Mucosa of descending colon (tissue), 3 donors: Measurements from ENCODE around the gene ADAMTS9. TPM values are rescaled to one million over a fixed set of nuclear protein-coding genes. Genes with fewer than 3 reads are reported as not detected.

ENCODE experiments used
- ATAC-seq: fragments of 200-7000 bp; cut with Tn5 transposase; one replicate; pipeline ENCODE4 v1.9.1; 2020; ENCODE audit warnings: mild to moderate bottlenecking, moderate library complexity
- DNase-seq, 3 donors: peaks; one replicate each; pipeline ENCODE4 v3.0.0-alpha.2; 2020
- H3K36me3 ChIP-seq: fragments of 200-600 bp; one replicate; pipeline ENCODE4 v1.8.0; 2021; ENCODE audit warnings: low read depth, mild to moderate bottlenecking
- H3K4me1 ChIP-seq: fragments of 200-600 bp; one replicate; pipeline ENCODE4 v1.8.0; 2021; ENCODE audit warnings: low read depth, mild to moderate bottlenecking
- H3K4me3 ChIP-seq: fragments of 200-600 bp; one replicate; pipeline ENCODE4 v1.8.0; 2021; ENCODE audit warnings: mild to moderate bottlenecking
- H3K9me3 ChIP-seq: fragments of 200-600 bp; one replicate; pipeline ENCODE4 v1.8.0; 2021; ENCODE audit warnings: mild to moderate bottlenecking
- intact Hi-C, 2 donors: fragments of 100-400 bp; cut with DNase I in 1 of 2; cut with micrococcal nuclease in 1 of 2; formaldehyde crosslinking; loops; one replicate each; pipeline versions ENCODE4 v1.11.0 to v1.11.1; 2022; cut with DNase I, micrococcal nuclease
- total RNA-seq, 3 donors: library from RNA; stranded (reverse); fragmentation: NEBNext Ultra II Directional in 2 of 3; extraction: Animal tissue kit (Norgen Biotek cat#: 25700) in 2 of 3; gene quantifications; one replicate each; pipeline versions ENCODE4 v1.2.1 to v1.2.4, GENCODE V29; 2021 to 2023
- TF ChIP-seq, protein P1 (sequence below): fragments of 200-600 bp; IDR thresholded peaks from one replicate; pipeline ENCODE4 v1.8.0; 2022; ENCODE audit warnings: antibody characterized with exemption, mild to moderate bottlenecking
- donor health status: DM: no; HTN: no; CAD: no; lungs with moderate emphysema.
- donor health status: DM: no; HTN: no; CAD: no.
- donor health status: DM: no; HTN: yes; CAD: no.

ADAMTS9 gene
- total RNA-seq, 3 donors from 2014 or later = 7.4 to 20.5 (median 20.1) TPM

DNA sequence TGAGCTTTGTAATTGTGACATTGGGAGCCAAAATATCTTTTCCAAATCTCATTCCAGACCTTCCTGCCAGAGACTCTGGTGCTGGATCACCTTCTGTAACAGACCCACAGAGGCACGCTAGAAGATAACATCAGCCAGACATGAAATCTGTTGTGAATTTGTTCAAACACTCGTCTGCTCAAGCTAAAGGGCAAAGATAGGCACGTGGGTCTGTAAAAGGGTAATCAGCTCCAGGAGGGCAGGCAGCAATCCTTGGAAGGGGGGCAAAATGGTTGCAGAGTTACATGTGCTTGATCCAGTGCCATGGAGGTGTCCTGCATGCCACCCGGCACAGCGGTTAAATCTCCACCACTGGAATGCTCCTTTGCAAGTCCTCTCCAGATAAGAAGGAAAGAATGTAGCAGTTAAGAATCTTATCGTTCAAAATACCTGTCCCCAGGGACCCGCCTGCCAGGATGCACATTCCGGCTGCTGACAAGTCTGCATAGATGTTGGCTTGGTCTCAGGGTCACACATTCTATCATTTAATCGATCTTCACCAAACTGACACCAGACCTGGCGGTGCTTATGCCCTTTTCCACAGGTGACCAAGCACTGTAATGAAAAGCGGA, 74.8 kb downstream of the ADAMTS9 start:
- no peaks in the 10 kb centered on the region for H3K4me1 ChIP-seq
- TF ChIP-seq, protein P1, sequence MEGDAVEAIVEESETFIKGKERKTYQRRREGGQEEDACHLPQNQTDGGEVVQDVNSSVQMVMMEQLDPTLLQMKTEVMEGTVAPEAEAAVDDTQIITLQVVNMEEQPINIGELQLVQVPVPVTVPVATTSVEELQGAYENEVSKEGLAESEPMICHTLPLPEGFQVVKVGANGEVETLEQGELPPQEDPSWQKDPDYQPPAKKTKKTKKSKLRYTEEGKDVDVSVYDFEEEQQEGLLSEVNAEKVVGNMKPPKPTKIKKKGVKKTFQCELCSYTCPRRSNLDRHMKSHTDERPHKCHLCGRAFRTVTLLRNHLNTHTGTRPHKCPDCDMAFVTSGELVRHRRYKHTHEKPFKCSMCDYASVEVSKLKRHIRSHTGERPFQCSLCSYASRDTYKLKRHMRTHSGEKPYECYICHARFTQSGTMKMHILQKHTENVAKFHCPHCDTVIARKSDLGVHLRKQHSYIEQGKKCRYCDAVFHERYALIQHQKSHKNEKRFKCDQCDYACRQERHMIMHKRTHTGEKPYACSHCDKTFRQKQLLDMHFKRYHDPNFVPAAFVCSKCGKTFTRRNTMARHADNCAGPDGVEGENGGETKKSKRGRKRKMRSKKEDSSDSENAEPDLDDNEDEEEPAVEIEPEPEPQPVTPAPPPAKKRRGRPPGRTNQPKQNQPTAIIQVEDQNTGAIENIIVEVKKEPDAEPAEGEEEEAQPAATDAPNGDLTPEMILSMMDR = no peak
- no peak for DNase-seq
- H3K9me3 ChIP-seq = no peaks in the 10 kb centered on the region
- no peaks in the 10 kb centered on the region for H3K36me3 ChIP-seq
- no peak for ATAC-seq
- H3K4me3 ChIP-seq = no peak overlapping the region
- intact Hi-C loops = no loop called here

DNA sequence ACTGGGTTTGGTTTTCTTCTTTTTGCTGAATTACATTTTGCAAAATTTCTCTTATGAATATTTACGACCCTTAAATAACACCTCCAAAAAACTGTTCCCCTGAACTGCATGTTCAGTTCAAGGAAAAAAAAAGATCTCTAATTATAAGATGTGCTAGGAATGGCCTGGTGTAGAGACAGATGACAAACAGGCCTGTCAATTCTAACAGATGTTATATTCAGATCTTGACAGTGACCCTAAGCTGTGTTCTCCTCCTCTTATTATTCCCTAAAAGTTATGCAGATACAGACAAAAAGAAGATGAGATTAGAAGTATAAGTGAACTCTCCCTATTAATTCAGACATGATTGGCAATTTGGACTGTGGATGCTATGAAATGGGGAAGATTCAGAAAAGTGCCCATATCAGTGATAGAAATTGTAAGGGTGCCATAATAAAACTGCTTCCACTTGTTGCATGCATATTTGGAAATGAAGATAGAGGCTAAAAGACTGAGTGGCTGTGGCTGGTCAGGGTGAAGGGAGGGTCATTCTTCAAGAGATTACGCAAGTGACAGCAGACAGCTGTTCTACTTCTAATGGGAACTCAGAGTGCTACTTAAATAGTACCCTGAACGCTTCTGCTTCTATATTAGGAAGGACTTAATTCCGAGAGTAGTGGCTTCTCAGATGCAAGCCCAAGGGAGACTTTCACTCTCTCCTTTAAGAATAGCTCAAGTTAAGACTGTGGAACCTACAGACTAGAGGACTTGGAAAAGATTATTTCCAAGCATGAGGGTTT, 75.5 kb downstream of the ADAMTS9 start:
- TF ChIP-seq, protein P1 = no peak
- no peaks in the 10 kb centered on the region for H3K36me3 ChIP-seq
- DNase-seq = peak in 1 of 3 donors; percentile 46
- ATAC-seq = peak; percentile 31
- no peak overlapping the region for H3K4me3 ChIP-seq
- no peaks in the 10 kb centered on the region for H3K4me1 ChIP-seq
- H3K9me3 ChIP-seq = no peaks in the 10 kb centered on the region
- intact Hi-C loops = no loop called here

DNA sequence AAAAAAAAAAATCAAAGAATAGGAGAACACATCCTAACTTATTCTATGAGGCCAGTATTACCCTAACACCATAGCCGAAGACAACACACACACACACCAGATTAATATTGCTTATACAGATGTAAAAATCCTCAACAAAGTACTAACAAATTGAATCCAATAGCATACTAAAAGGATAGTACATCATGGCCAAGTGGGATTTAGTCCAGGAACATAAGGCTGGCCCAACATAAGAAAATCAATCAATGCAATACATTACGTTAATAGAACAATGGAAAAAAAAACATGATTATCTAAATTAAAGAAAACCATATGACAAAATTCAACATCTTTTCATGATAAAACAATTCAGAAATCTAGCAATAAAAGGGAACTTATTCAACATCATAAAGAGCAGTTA, 79.1 kb downstream of the ADAMTS9 start:
- Histone ChIP-seq H3K4me3 (no peak overlapping the region), H3K4me1 (no peaks in the 10 kb centered on the region), H3K36me3 (no peaks in the 10 kb centered on the region), H3K9me3 (no peaks in the 10 kb centered on the region)
- DNase-seq = no peak
- ATAC-seq = no peak
- intact Hi-C loops = no loop called here
- TF ChIP-seq, protein P1 = no peak

DNA sequence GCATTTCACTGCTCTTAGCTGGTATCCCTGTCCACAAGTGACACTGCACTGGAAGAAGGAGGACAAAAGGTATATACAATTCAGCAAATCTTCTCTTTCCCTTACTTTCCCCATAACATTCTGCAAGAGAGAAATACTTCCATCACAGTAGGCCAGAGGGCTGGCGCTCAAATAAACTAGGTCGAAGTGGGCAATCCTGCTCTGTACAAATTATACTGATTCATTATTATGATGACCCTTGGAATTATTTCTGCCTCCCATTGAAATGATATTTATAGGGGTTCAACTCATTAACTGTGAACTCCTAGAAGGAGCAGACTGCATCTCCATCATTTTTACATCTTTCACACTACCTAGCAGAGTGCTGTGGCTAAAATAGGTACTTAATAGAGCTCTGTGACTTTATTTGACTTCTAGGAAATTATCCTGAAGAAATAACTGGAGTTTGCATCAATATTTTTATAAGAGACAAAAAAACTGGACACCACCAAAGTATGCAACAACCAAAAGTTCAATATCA, 80.7 kb downstream of the ADAMTS9 start:
- intact Hi-C loops = no loop called here

DNA sequence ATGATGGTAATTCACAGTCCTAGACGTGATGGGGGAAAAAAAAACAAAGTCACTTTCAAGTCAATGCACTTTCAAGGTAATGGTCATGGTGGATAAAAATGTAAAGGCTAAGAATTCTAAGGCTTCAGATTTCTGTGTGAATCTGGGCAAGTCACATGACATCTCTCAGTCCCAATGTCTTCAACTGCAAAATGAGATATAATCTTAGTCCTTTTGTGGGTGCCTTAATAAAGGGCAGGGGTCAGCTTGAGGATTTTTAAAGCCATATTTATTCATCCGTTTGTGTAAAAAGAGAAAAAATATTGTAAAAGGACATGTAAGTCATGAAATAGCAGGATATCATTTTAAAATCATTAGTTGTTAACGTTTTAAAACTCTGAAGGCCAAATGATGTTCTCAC, 83.5 kb downstream of the ADAMTS9 start:
- no peaks in the 10 kb centered on the region for H3K9me3 ChIP-seq
- intact Hi-C loops = no loop called here
- TF ChIP-seq, protein P1 = no peak
- H3K36me3 ChIP-seq = no peaks in the 10 kb centered on the region
- no peaks in the 10 kb centered on the region for H3K4me1 ChIP-seq
- ATAC-seq (no peak), DNase-seq (no peak)
- H3K4me3 ChIP-seq = no peak overlapping the region

More for the DNA sequence above, 80.7 kb downstream of the ADAMTS9 start:
- Histone ChIP-seq H3K9me3 (no peaks in the 10 kb centered on the region), H3K4me1 (no peaks in the 10 kb centered on the region), H3K4me3 (no peak overlapping the region), H3K36me3 (no peaks in the 10 kb centered on the region)
- ATAC-seq (no peak), DNase-seq (no peak)
- TF ChIP-seq, protein P1 = no peak
